ENCODE measurements around the gene SLC7A5.
"Not testable (repeated sequence)": the region's sequence is repeated elsewhere in the genome, so short reads cannot be mapped to it uniquely, and the experiment has no call there.

The SLC7A5 gene

GRCh38 chr16:87864331-87864989 is 4.8 kb downstream of the SLC7A5 start:
- H3K9me3 ChIP-seq = no peaks in the 10 kb centered on the region
- peaks cover 97% of the 10 kb centered on the region for H4K20me1 ChIP-seq
- peaks cover 76% of the 10 kb centered on the region for H3K4me1 ChIP-seq
- peaks cover 51% of the 10 kb centered on the region for H3K36me3 ChIP-seq
- H3K27ac ChIP-seq = no peak overlapping the region
- TF ChIP-seq Cebpa-rat (IDR thresholded peaks at IDR 0.05) = no peak
- peak overlapping the region; percentile 93 for H3K9ac ChIP-seq
- peak overlapping the region; percentile 96 for H3K4me2 ChIP-seq
- no peaks in the 10 kb centered on the region for H3K27me3 ChIP-seq
- H3K4me3 ChIP-seq = peak overlapping the region; percentile 88

- H3K4me3 ChIP-seq = peak overlapping the region; percentile 41; the same call in 1 of the 2 replicates
- peaks cover 100% of the 10 kb centered on the region for H4K20me1 ChIP-seq
- H3K9ac ChIP-seq = 0 out of 2 replicates have a peak overlapping the region, but pooled peaks have one; percentile 12
- H3K4me2 ChIP-seq = peak overlapping the region; percentile 96
- not testable (repeated sequence) for H3K9me3 ChIP-seq, H3K27ac ChIP-seq, H3K27me3 ChIP-seq
- H3K36me3 ChIP-seq = peaks cover 56% of the 10 kb centered on the region
- peaks cover 88% of the 10 kb centered on the region for H3K4me1 ChIP-seq
Measured at GRCh38 chr16:87863327-87863635, 6.0 kb downstream of the SLC7A5 start.

- H3K4me2 ChIP-seq = peak overlapping the region; percentile 96
- peaks cover 100% of the 10 kb centered on the region for H4K20me1 ChIP-seq
- H3K4me1 ChIP-seq = peaks cover 93% of the 10 kb centered on the region
- not testable (repeated sequence) for H3K27ac ChIP-seq, H3K9me3 ChIP-seq, H3K27me3 ChIP-seq
- peaks cover 59% of the 10 kb centered on the region for H3K36me3 ChIP-seq
- H3K4me3 ChIP-seq = peak overlapping the region; percentile 41; the same call in 1 of the 2 replicates
- H3K9ac ChIP-seq = 0 out of 2 replicates have a peak overlapping the region, but pooled peaks have one; percentile 12
Measured at GRCh38 chr16:87862597-87863326, 6.5 kb downstream of the SLC7A5 start.

GRCh38 chr16:87861300-87862099 is 7.8 kb downstream of the SLC7A5 start:
- not testable (repeated sequence) for H3K27me3 ChIP-seq, H3K9me3 ChIP-seq
- H3K4me3 ChIP-seq = peak overlapping the region; percentile 52; the same call in 1 of the 2 replicates
- H3K9ac ChIP-seq = peak overlapping the region; percentile 39; the same call in 1 of the 2 replicates
- peak overlapping the region; percentile 49; the same call in 1 of the 2 replicates for H3K27ac ChIP-seq
- H3K36me3 ChIP-seq = peaks cover 65% of the 10 kb centered on the region
- peaks cover 100% of the 10 kb centered on the region for H4K20me1 ChIP-seq
- peak overlapping the region; percentile 96 for H3K4me2 ChIP-seq
- peaks cover 100% of the 10 kb centered on the region for H3K4me1 ChIP-seq

GRCh38 chr16:87860553-87861299 is 8.6 kb downstream of the SLC7A5 start:
- Histone ChIP-seq H4K20me1 (peaks cover 100% of the 10 kb centered on the region), H3K4me3 (peak overlapping the region; percentile 52), H3K27ac (peak overlapping the region; percentile 49; the same call in 1 of the 2 replicates)

GRCh38 chr16:87858151-87858993 is 10.9 kb downstream of the SLC7A5 start:
- Histone ChIP-seq H3K4me3 (peak overlapping the region; percentile 56), H3K27ac (peak overlapping the region; percentile 75; the same call in 1 of the 2 replicates), H3K4me1 (peaks cover 99% of the 10 kb centered on the region), H3K36me3 (peaks cover 63% of the 10 kb centered on the region), H3K9ac (peak overlapping the region; percentile 70), H3K4me2 (peak overlapping the region; percentile 96), H4K20me1 (peaks cover 97% of the 10 kb centered on the region)
- not testable (repeated sequence) for H3K9me3 ChIP-seq, H3K27me3 ChIP-seq

More at GRCh38 chr16:87860553-87861299, 8.6 kb downstream of the SLC7A5 start:
- Histone ChIP-seq H3K36me3 (peaks cover 68% of the 10 kb centered on the region), H3K4me2 (peak overlapping the region; percentile 96), H3K9ac (peak overlapping the region; percentile 39; the same call in 1 of the 2 replicates), H3K27me3 (no peaks in the 10 kb centered on the region), H3K4me1 (peaks cover 100% of the 10 kb centered on the region), H3K9me3 (no peaks in the 10 kb centered on the region)
- TF ChIP-seq Cebpa-rat (IDR thresholded peaks at IDR 0.05) = no peak

GRCh38 chr16:87856791-87857228 is 12.5 kb downstream of the SLC7A5 start:
- Histone ChIP-seq H3K4me3 (peak overlapping the region; percentile 56), H3K4me2 (peak overlapping the region; percentile 96), H4K20me1 (peaks cover 97% of the 10 kb centered on the region), H3K9ac (peak overlapping the region; percentile 70), H3K9me3 (no peaks in the 10 kb centered on the region), H3K4me1 (peaks cover 99% of the 10 kb centered on the region), H3K27me3 (no peaks in the 10 kb centered on the region), H3K27ac (peak overlapping the region; percentile 75), H3K36me3 (peaks cover 64% of the 10 kb centered on the region)
- no peak for TF ChIP-seq Cebpa-rat (IDR thresholded peaks at IDR 0.05)

GRCh38 chr16:87855852-87856715 is 13.2 kb downstream of the SLC7A5 start:
- Histone ChIP-seq H3K27me3 (no peaks in the 10 kb centered on the region), H3K4me2 (peak overlapping the region; percentile 96), H3K27ac (peak overlapping the region; percentile 75), H3K9me3 (no peaks in the 10 kb centered on the region), H3K4me3 (peak overlapping the region; percentile 56), H3K9ac (peak overlapping the region; percentile 70), H4K20me1 (peaks cover 97% of the 10 kb centered on the region), H3K36me3 (peaks cover 64% of the 10 kb centered on the region), H3K4me1 (peaks cover 99% of the 10 kb centered on the region)
- no peak for TF ChIP-seq Cebpa-rat (IDR thresholded peaks at IDR 0.05)

All from BLaER1 (cell line).